AG04449 (cell line): Measurements from ENCODE around the gene CWH43.
"Not testable (repeated sequence)": the region's sequence is repeated elsewhere in the genome, so short reads cannot be mapped to it uniquely, and the experiment has no call there.

Source experiments
- CTCF ChIA-PET: fragments of 350-600 bp; formaldehyde crosslinking; extraction: SDS; loops from one replicate; lab custom pipeline; 2021; ENCODE audit warnings: antibody characterized with exemption; lab: Yijun Ruan, JAX
- POLR2A ChIA-PET: fragments of 400-600, 350-600 bp; formaldehyde crosslinking; extraction: SDS; loops from one replicate; lab custom pipeline; 2020; ENCODE audit warnings: antibody characterized with exemption, inconsistent platforms; lab: Yijun Ruan, JAX
- DNase-seq: peaks from one replicate; pipeline ENCODE4 v3.0.0-alpha.2; 2010; ENCODE audit warnings: low read depth, low spot score
- H3K4me3 ChIP-seq: 2 replicates; pipeline ENCODE4 v1.5.1; 2011; ENCODE audit warnings: low read depth, mild to moderate bottlenecking, control low read depth, low read length
- CTCF ChIP-seq: IDR thresholded peaks from one replicate; pipeline ENCODE4 v1.5.1; 2011; ENCODE audit warnings: mild to moderate bottlenecking, moderate library complexity, low read length, control low read depth, inconsistent platforms; ENCODE audit not compliant: insufficient read depth; ENCODE audit errors: missing control alignments

CWH43 gene

GRCh38 chr4:49058306-49058705, 72.2 kb downstream of the CWH43 start:
- ChIA-PET CTCF (no interaction called here), POLR2A (no interaction called here)
- no peak for TF ChIP-seq CTCF
- H3K4me3 ChIP-seq = no peak overlapping the region
- no peak for DNase-seq

- TF ChIP-seq CTCF = no peak
- POLR2A ChIA-PET = no interaction called here
- DNase-seq = no peak
- CTCF ChIA-PET = no interaction called here
- no peak overlapping the region for H3K4me3 ChIP-seq
These were observed 77.6 kb downstream of the CWH43 start for GRCh38 chr4:49063670-49064069.

- DNase-seq, H3K4me3 ChIP-seq, POLR2A ChIA-PET, CTCF ChIA-PET: not testable (repeated sequence)
These were observed 86.1 kb downstream of the CWH43 start for GRCh38 chr4:49072196-49072595.

- DNase-seq, CTCF ChIA-PET, POLR2A ChIA-PET, H3K4me3 ChIP-seq: not testable (repeated sequence)
These were observed 105.8 kb downstream of the CWH43 start for GRCh38 chr4:49091883-49092282.

- POLR2A ChIA-PET, H3K4me3 ChIP-seq, DNase-seq, CTCF ChIA-PET: not testable (repeated sequence)
These were observed 106.6 kb downstream of the CWH43 start for GRCh38 chr4:49092608-49093135.

- H3K4me3 ChIP-seq, CTCF ChIA-PET, DNase-seq, POLR2A ChIA-PET: not testable (repeated sequence)
These were observed 110.1 kb downstream of the CWH43 start for GRCh38 chr4:49096215-49096614.

GRCh38 chr4:49096627-49097026, 110.6 kb downstream of the CWH43 start:
- DNase-seq, POLR2A ChIA-PET, CTCF ChIA-PET, H3K4me3 ChIP-seq: not testable (repeated sequence)

- POLR2A ChIA-PET, DNase-seq, CTCF ChIA-PET, H3K4me3 ChIP-seq: not testable (repeated sequence)
These were observed 111.0 kb downstream of the CWH43 start for GRCh38 chr4:49097071-49097470.

GRCh38 chr4:49097505-49097904, 111.4 kb downstream of the CWH43 start:
- CTCF ChIA-PET, H3K4me3 ChIP-seq, DNase-seq, POLR2A ChIA-PET: not testable (repeated sequence)

GRCh38 chr4:49098034-49098759, 112.1 kb downstream of the CWH43 start:
- POLR2A ChIA-PET, CTCF ChIA-PET, H3K4me3 ChIP-seq, DNase-seq: not testable (repeated sequence)

GRCh38 chr4:49099831-49100444, 113.9 kb downstream of the CWH43 start:
- DNase-seq, H3K4me3 ChIP-seq, CTCF ChIA-PET, POLR2A ChIA-PET: not testable (repeated sequence)

- POLR2A ChIA-PET, CTCF ChIA-PET, DNase-seq, H3K4me3 ChIP-seq: not testable (repeated sequence)
These were observed 116.3 kb downstream of the CWH43 start for GRCh38 chr4:49102344-49102898.

- POLR2A ChIA-PET, CTCF ChIA-PET, DNase-seq, H3K4me3 ChIP-seq: not testable (repeated sequence)
These were observed 117.5 kb downstream of the CWH43 start for GRCh38 chr4:49103436-49104136.
